Mucosa of gallbladder (tissue), 1 donor: ENCODE measurements around the gene EOGT. TPM values are rescaled to one million over a fixed set of nuclear protein-coding genes. Genes with fewer than 3 reads are reported as not detected.

Experiments used
- DNase-seq: peaks from one replicate; pipeline ENCODE4 v3.0.0-alpha.2; 2020; ENCODE audit warnings: low spot score
- total RNA-seq: library from RNA; stranded (reverse); gene quantifications from one replicate; pipeline ENCODE4 v1.2.1, GENCODE V29; 2021
- donor health status: DM: no; HTN: no; CAD: no.

Gene EOGT
- total RNA-seq, 1 donor from 2014 or later, result 45.2 TPM

GRCh38 chr3:68963376-68963775, 50.1 kb downstream of the EOGT start:
- DNase-seq, result no peak

GRCh38 chr3:68958932-68959331, 54.6 kb downstream of the EOGT start:
- no peak for DNase-seq

DNA sequence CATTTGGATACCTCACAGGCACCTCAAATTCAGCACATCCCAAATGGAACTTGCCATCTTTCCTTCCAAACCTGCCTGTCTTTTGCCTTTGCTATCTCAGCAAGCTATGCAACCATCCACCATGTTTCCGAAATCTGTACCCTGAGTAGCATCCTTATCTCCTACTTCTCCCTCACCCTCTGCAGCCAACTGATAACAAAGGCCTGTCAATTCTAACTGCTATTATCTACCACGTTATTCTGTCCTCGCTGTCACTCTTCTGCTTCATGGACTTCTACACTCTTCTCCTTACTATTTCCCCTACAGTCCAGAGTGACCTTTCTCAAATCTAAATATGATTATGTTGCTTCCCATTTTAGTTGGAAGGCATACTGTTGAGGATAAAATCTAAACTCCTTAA, 55.6 kb downstream of the EOGT start:
- no peak for DNase-seq

GRCh38 chr3:68953816-68954444, 59.6 kb downstream of the EOGT start:
- no peak for DNase-seq

DNA sequence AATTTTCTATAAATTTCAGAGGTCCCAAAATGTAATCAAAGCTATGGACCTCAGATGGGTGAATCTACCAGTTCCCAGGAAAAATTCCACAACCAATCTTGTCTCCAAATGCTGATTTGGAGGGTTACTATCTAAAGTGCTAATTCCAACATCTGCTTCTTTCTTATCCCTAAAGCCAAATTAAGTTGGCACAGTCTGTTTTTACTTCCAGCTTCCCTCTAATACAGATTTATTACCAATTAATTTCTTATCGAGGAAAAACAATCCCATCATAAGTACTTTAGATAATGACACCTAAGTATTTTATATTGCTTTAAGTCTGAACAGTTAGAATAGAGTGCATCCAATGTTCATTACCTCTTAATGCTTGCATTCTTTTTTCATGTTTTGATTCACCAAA, 68.3 kb downstream of the EOGT start:
- DNase-seq, result no peak

DNA sequence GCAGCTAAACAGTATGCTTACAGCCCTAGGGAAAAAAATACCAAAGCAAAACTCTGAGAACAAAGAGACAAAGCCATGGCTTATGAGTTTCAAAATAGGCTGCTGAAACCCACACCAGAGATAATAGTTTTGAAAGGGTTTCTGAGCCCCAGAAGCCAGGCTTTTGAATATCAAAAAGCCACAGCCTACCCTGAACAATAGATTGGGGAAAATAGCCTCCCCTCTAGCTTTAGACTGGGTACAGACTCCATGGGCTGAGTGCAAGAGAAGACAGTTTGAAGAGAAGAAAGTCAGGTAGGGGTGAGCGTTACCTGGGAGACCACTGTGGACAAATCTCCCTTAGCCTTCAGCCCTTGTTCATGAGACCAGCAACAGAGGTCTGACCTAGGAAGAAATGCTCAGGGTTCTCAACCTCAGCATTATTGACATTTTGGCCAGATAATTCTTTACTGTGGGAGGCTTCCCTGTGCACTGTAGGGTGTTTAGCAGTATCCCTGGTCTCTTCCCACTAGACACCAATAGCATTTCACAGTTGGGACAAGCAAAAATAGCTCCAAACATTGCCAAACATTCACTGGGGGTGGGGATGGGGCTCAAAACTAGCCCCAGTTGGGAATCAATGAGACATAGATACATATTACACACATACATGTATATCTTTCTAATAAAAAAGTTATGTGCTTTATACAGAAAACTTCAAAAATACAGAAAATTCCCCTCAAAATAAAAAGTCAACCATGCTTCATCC, 69.6 kb downstream of the EOGT start:
- no peak for DNase-seq

GRCh38 chr3:68941055-68941454, 72.4 kb downstream of the EOGT start:
- no peak for DNase-seq

- no peak for DNase-seq
Measured at GRCh38 chr3:68936856-68937255, 76.6 kb downstream of the EOGT start.

DNA sequence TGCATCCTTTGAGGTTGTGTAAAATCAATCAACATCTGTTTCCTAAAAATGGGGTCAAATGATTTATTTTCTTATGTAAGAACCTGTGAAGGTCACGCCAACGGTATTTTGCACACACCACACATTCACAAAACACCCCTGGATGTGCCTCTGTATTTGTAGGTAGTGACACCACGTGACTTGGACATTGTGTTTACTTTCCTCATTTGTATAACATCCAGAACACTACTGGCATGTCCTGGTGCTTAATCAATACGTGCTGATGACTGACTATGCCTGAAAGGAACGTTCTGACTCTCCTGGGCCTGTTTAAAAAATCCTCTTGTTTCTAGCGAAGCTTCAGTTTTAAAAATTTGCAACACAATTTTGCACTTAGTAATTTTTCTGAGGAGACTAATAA, 77.7 kb downstream of the EOGT start:
- DNase-seq, result no peak

DNA sequence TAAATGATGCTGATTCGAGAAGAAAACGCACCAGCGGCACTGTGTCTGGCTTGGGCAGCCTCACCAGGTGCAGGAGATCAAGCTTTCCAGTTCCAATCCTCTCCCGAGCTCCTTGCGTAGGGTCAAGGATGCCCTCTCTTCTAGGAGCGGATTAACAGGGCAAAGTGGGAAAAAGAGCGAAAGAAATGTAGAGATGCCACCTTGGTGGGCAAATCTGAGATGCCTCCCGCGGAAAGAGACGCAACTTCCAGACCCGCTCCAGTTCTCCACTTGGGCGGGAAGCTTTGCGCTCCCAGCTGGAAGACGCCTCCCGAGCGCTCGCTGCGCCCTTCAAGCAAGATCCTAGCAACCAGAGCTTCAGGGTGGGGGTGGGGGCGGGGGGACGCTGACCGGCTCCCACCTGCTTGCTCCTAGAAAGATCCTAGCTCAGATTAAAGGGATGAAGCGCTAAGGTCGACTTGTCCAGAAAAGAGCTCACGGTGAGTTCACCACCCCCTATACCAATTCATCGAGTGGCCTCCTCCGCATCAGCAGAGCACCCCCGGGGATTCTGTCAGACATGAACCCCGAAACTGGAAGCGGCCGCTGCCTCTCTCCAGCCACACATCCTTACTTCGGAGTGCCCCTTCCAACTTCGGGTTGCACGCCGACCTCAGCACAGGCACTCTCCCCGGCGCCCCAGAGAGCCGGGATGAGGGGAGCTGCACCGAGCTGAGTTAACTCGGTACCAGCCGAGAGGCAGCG, 81.9 kb downstream of the EOGT start:
- no peak for DNase-seq

Other genes starting within 250 kb of the EOGT start
- gene TAFA4, start 81.1 kb downstream of the EOGT start, total RNA-seq, result 0.81 TPM
- 38.4 TPM for gene TMF1, start 38.6 kb upstream of the EOGT start, total RNA-seq
- gene UBA3, start 66.7 kb upstream of the EOGT start, total RNA-seq, result 59.1 TPM
- gene ARL6IP5, start 71.3 kb upstream of the EOGT start, total RNA-seq, result 125 TPM
- 0.63 TPM for gene LMOD3, start 108.9 kb upstream of the EOGT start, total RNA-seq